Loucy (cell line): Measurements from ENCODE around the gene POLR2I.

ENCODE experiments used
- EZH2phosphoT487 ChIP-seq: fragments of 200-600 bp; IDR thresholded peaks from 2 replicates; pipeline ENCODE4 v1.6.1; 2018; ENCODE audit warnings: antibody characterized with exemption, mild to moderate bottlenecking, moderate library complexity, borderline replicate concordance
- TF ChIP-seq, protein P1 (sequence below): fragments of 200-600 bp; sonication (generic); conservative IDR thresholded peaks from 2 replicates; pipeline ENCODE4 v1.5.1; 2014; ENCODE audit warnings: mild to moderate bottlenecking, antibody characterized with exemption, low read length

DNA sequence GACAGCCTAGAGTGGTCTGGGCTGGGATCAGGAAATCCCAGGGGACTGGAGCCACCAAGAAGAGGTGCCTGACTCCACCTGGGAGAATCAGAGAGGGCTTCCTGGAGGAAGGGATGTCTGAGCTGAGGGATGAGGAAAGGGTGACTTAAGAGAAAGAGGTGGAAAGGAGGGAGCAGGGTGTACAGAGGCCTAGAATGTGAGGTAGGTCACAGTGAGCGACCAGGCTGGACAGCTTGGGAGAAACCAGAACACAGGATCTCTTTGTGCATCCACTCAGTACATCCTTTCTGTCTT is 1.6 kb upstream of the POLR2I start:
- TF ChIP-seq, protein P1, sequence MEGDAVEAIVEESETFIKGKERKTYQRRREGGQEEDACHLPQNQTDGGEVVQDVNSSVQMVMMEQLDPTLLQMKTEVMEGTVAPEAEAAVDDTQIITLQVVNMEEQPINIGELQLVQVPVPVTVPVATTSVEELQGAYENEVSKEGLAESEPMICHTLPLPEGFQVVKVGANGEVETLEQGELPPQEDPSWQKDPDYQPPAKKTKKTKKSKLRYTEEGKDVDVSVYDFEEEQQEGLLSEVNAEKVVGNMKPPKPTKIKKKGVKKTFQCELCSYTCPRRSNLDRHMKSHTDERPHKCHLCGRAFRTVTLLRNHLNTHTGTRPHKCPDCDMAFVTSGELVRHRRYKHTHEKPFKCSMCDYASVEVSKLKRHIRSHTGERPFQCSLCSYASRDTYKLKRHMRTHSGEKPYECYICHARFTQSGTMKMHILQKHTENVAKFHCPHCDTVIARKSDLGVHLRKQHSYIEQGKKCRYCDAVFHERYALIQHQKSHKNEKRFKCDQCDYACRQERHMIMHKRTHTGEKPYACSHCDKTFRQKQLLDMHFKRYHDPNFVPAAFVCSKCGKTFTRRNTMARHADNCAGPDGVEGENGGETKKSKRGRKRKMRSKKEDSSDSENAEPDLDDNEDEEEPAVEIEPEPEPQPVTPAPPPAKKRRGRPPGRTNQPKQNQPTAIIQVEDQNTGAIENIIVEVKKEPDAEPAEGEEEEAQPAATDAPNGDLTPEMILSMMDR, result no peak
- TF ChIP-seq EZH2phosphoT487, result no peak
